H1 (cell line): ENCODE results near the gene SIPA1L3. TPM values are rescaled to one million over a fixed set of nuclear protein-coding genes. Genes with fewer than 3 reads are reported as not detected.

ENCODE experiments used
- CTCF ChIA-PET: fragments of 300-600 bp; sonication (Branson Sonifier 250); formaldehyde crosslinking; loops from one replicate; lab custom pipeline; 2021; ENCODE audit not compliant: partially characterized antibody; lab: Charles Lee
- POLR2A ChIA-PET: fragments of 300-600 bp; sonication (Branson Sonifier 250); formaldehyde crosslinking; loops from one replicate; lab custom pipeline; 2021; ENCODE audit warnings: inconsistent platforms; ENCODE audit not compliant: partially characterized antibody; lab: Charles Lee
- DNase-seq, 2 experiments: peaks; one replicate each; pipeline versions ENCODE4 v3.0.0 to v3.0.0-alpha.2; 2010 to 2022; ENCODE audit warnings: low spot score in 2 of 2, low read depth in 1 of 2, mixed read lengths in 1 of 2
- FAIRE-seq: peaks from 2 replicates; lab custom pipeline; 2011; peaks lifted over from hg19 to GRCh38; lab: Jason Lieb, UNC
- H2AFZ ChIP-seq: 2 replicates; pipeline ENCODE4 v1.8.1; 2012; ENCODE audit warnings: low read length, inconsistent platforms
- H2AK5ac ChIP-seq: 2 replicates; pipeline ENCODE4 v1.6.1; 2013; ENCODE audit warnings: low read depth, low read length
- H2BK120ac ChIP-seq: replicated peaks from 2 replicates; pipeline ENCODE3; 2013; ENCODE audit warnings: low read depth, low read length, inconsistent platforms
- H2BK12ac ChIP-seq: 2 replicates; pipeline ENCODE4 v1.6.1; 2013; ENCODE audit warnings: low read depth, low read length
- H2BK15ac ChIP-seq: 2 replicates; pipeline ENCODE4 v1.6.1; 2013; ENCODE audit warnings: low read length
- H2BK20ac ChIP-seq: 2 replicates; pipeline ENCODE4 v1.6.1; 2013; ENCODE audit warnings: low read length
- H2BK5ac ChIP-seq: 2 replicates; pipeline ENCODE4 v1.6.1; 2013; ENCODE audit warnings: low read depth, low read length
- H3K14ac ChIP-seq: 2 replicates; pipeline ENCODE4 v1.6.1; 2013; ENCODE audit warnings: inconsistent platforms; ENCODE audit not compliant: insufficient read length
- H3K18ac ChIP-seq: 2 replicates; pipeline ENCODE4 v1.6.1; 2013; ENCODE audit warnings: low read length; ENCODE audit errors: extremely low read depth
- H3K23ac ChIP-seq: 2 replicates; pipeline ENCODE4 v1.6.1; 2013; ENCODE audit warnings: inconsistent platforms; ENCODE audit not compliant: insufficient read length
- H3K23me2 ChIP-seq: 2 replicates; pipeline ENCODE4 v1.6.1; 2013; ENCODE audit warnings: low read depth, low read length
- H3K27ac ChIP-seq: 2 replicates; pipeline ENCODE4 v1.6.1; 2011; ENCODE audit warnings: low read depth, low read length, inconsistent platforms
- H3K27me3 ChIP-seq, 4 experiments: replicated peaks in 1 of 4; 1 replicate in 1 of 4; 2 replicates in 3 of 4; pipeline versions ENCODE4 v1.6.1 to v1.8.1; 2011 to 2013; ENCODE audit warnings: low read length in 3 of 4, mild to moderate bottlenecking in 3 of 4, inconsistent platforms in 2 of 4, mixed read lengths in 2 of 4, moderate library complexity in 1 of 4; ENCODE audit not compliant: control insufficient read depth in 3 of 4, insufficient read depth in 3 of 4; ENCODE audit errors: extremely low read depth in 1 of 4
- H3K36me3 ChIP-seq, 4 experiments: 2 replicates each; pipeline versions ENCODE4 v1.6.1 to v1.8.1; 2011 to 2013; ENCODE audit warnings: mild to moderate bottlenecking in 4 of 4, low read length in 3 of 4, moderate library complexity in 2 of 4, control low read depth in 1 of 4, inconsistent platforms in 1 of 4; ENCODE audit not compliant: insufficient read depth in 4 of 4, control insufficient read depth in 2 of 4
- H3K4ac ChIP-seq: replicated peaks from 2 replicates; pipeline ENCODE3; 2013; ENCODE audit warnings: low read length, low read depth, mixed read lengths, inconsistent platforms; ENCODE audit not compliant: insufficient read length
- H3K4me1 ChIP-seq, 4 experiments: replicated peaks in 1 of 4; 1 replicate in 1 of 4; 2 replicates in 3 of 4; pipeline versions ENCODE4 v1.6.1 to v1.8.1; 2011 to 2013; ENCODE audit warnings: low read length in 3 of 4, inconsistent platforms in 2 of 4, mixed read lengths in 1 of 4; ENCODE audit not compliant: insufficient read depth in 4 of 4, control insufficient read depth in 3 of 4
- H3K4me2 ChIP-seq, 2 experiments: 2 replicates each; pipeline versions ENCODE4 v1.6.1 to v1.8.1; 2011 to 2013; ENCODE audit warnings: low read depth in 2 of 2, low read length in 2 of 2, control low read depth in 1 of 2, inconsistent platforms in 1 of 2, mild to moderate bottlenecking in 1 of 2; ENCODE audit not compliant: insufficient read depth in 1 of 2
- H3K4me3 ChIP-seq, 4 experiments: fragments of 200-600, 300-600 bp in 1 of 4; sonication (generic), shearing (Covaris generic), sonication (Bioruptor Twin) in 1 of 4; 2 replicates each; pipeline versions ENCODE4 v1.5.1 to v1.8.1; 2011 to 2016; ENCODE audit warnings: low read length in 4 of 4, low read depth in 3 of 4, control low read depth in 2 of 4, inconsistent platforms in 2 of 4, mild to moderate bottlenecking in 2 of 4, mixed read lengths in 1 of 4, moderate library complexity in 1 of 4; ENCODE audit not compliant: insufficient read depth in 2 of 4; ENCODE audit errors: extremely low read depth in 1 of 4
- H3K56ac ChIP-seq: replicated peaks from 2 replicates; pipeline ENCODE3; 2013; ENCODE audit warnings: low read depth, mild to moderate bottlenecking, mixed read lengths, low read length, inconsistent platforms; ENCODE audit not compliant: insufficient read length
- H3K79me1 ChIP-seq: 2 replicates; pipeline ENCODE4 v1.6.1; 2013; ENCODE audit warnings: low read depth, low read length, control low read depth
- H3K79me2 ChIP-seq, 2 experiments: 2 replicates each; pipeline versions ENCODE4 v1.6.1 to v1.8.1; 2012 to 2013; ENCODE audit warnings: low read length in 2 of 2, mild to moderate bottlenecking in 2 of 2, inconsistent platforms in 1 of 2; ENCODE audit not compliant: insufficient read depth in 2 of 2, control insufficient read depth in 1 of 2
- H3K9ac ChIP-seq, 4 experiments: replicated peaks in 1 of 4; 1 replicate in 1 of 4; 2 replicates in 3 of 4; pipeline versions ENCODE4 v1.6.1 to v1.8.1; 2011 to 2013; ENCODE audit warnings: low read depth in 3 of 4, low read length in 3 of 4, control low read depth in 2 of 4, mild to moderate bottlenecking in 2 of 4, moderate library complexity in 2 of 4, inconsistent platforms in 1 of 4; ENCODE audit errors: extremely low read depth in 1 of 4
- H3K9me3 ChIP-seq, 2 experiments: 2 replicates each; pipeline versions ENCODE4 v1.6.1 to v1.8.1; 2012 to 2013; ENCODE audit warnings: mild to moderate bottlenecking in 2 of 2, moderate library complexity in 2 of 2, control low read depth in 1 of 2, inconsistent platforms in 1 of 2, low read depth in 1 of 2, low read length in 1 of 2, mixed read lengths in 1 of 2; ENCODE audit not compliant: insufficient read depth in 2 of 2
- H4K20me1 ChIP-seq, 2 experiments: replicated peaks in 1 of 2; 2 replicates each; pipeline versions ENCODE3 to v1.8.1; 2011 to 2013; ENCODE audit warnings: inconsistent platforms in 2 of 2, low read length in 2 of 2, mild to moderate bottlenecking in 1 of 2; ENCODE audit not compliant: insufficient read depth in 2 of 2, control insufficient read depth in 1 of 2
- H4K5ac ChIP-seq: 2 replicates; pipeline ENCODE4 v1.6.1; 2013; ENCODE audit warnings: low read length, low read depth, mixed read lengths, inconsistent platforms; ENCODE audit not compliant: insufficient read length
- H4K8ac ChIP-seq: 2 replicates; pipeline ENCODE4 v1.8.0; 2013; ENCODE audit warnings: mild to moderate bottlenecking, moderate library complexity, low read length, inconsistent platforms; ENCODE audit not compliant: insufficient read depth; ENCODE audit errors: extremely low read depth
- H4K91ac ChIP-seq: replicated peaks from 2 replicates; pipeline ENCODE3; 2013; ENCODE audit warnings: low read length, mixed read lengths, inconsistent platforms; ENCODE audit not compliant: insufficient read length
- CTCF ChIP-seq, 3 experiments: IDR thresholded peaks; 1 replicate in 2 of 3; 2 replicates in 1 of 3; pipeline versions ENCODE4 v1.5.1 to v1.6.1; 2011; ENCODE audit warnings: low read length in 3 of 3, mild to moderate bottlenecking in 3 of 3, inconsistent platforms in 2 of 3, low read depth in 1 of 3, moderate library complexity in 1 of 3; ENCODE audit not compliant: insufficient read depth in 1 of 3; ENCODE audit errors: control extremely low read depth in 1 of 3
- KDM4A ChIP-seq: IDR thresholded peaks from one replicate; pipeline ENCODE4 v1.7.1; 2012; ENCODE audit warnings: low read depth, mild to moderate bottlenecking, moderate library complexity, low read length, inconsistent platforms; ENCODE audit not compliant: severe bottlenecking
- RAD21 ChIP-seq, 2 experiments: IDR thresholded peaks in 1 of 2; conservative IDR thresholded peaks in 1 of 2; 2 replicates each; pipeline ENCODE4 v1.6.1; 2011; ENCODE audit warnings: low read depth in 2 of 2, low read length in 2 of 2, improper control_type of control experiment in 1 of 2, inconsistent platforms in 1 of 2, mild to moderate bottlenecking in 1 of 2, moderate library complexity in 1 of 2
- WGBS, 2 experiments: shearing (Covaris generic) in 1 of 2; methylation state at CpG; one replicate each; pipeline versions ENCODE4 v1.1.6 to v1.1.7; 2013 to 2015; ENCODE audit warnings: low lambda C conversion rate in 2 of 2, mixed read lengths in 2 of 2, inconsistent platforms in 1 of 2, low coverage in 1 of 2, missing lambda C conversion rate in 1 of 2; ENCODE audit not compliant: insufficient replicate concordance in 2 of 2, insufficient coverage in 1 of 2, insufficient read length in 1 of 2; ENCODE audit errors: extremely low coverage in 1 of 2, missing lambda C conversion rate in 1 of 2; 5-methylcytosine and 5-hydroxymethylcytosine counted together
- polyA plus RNA-seq, 7 experiments: library from polyadenylated mRNA; depleted of rRNA in 3 of 7; stranded (reverse) in 5 of 7; unstranded in 2 of 7; fragments of >200 nt in 5 of 7; fragments of 200-250 nt in 2 of 7; gene quantifications; 1 replicate in 5 of 7; 2 replicates in 1 of 7; 4 replicates in 1 of 7; pipeline versions ENCODE4 v1.2.1 to v1.2.3, GENCODE V29; 2011 to 2013; ENCODE audit warnings: missing spikeins in 2 of 7, mixed read lengths in 2 of 7
- total RNA-seq: library from RNA; stranded (reverse); fragmentation: NEBNext Ultra II Directional; extraction: Animal tissue kit (Norgen Biotek cat#: 25700); gene quantifications from 2 replicates; pipeline ENCODE4 v1.2.1, GENCODE V29; 2021

The SIPA1L3 gene
- total and polyA plus RNA-seq, 2 of the 8 experiments (the other 6 are each of a cell fraction or from before 2014, with no cell fraction given), result 15.0 to 54.9 TPM

GRCh38 chr19:37987356-37988332 lies 80.6 kb downstream of the SIPA1L3 start:
- H3K14ac ChIP-seq, result no peak overlapping the region
- DNase-seq (peak in 1 of 2 experiments; percentile 86), FAIRE-seq (peak; percentile 24)
- H2BK120ac ChIP-seq, result no peak overlapping the region
- peak overlapping the region; percentile 79; the same call in 1 of the 2 replicates for H2BK5ac ChIP-seq
- CTCF ChIA-PET, result interaction anchor here (0.6 to 17.8 kb wide), 39 partner anchors 8 to 358 kb away, joined by 3 to 259 read pairs (median 5); partner anchors contain the start of genes SIPA1L3 and WDR87
- no peak overlapping the region for H3K27ac ChIP-seq
- no peaks in the 10 kb centered on the region for H3K23me2 ChIP-seq
- H2AFZ ChIP-seq, result no peak overlapping the region
- H3K36me3 ChIP-seq, result no peaks in the 10 kb centered on the region
- H3K79me1 ChIP-seq, result peaks cover 2% of the 10 kb centered on the region
- peak overlapping the region; percentile 90 for H4K91ac ChIP-seq
- H4K20me1 ChIP-seq, result peaks cover 0 to 10% of the 10 kb centered on the region in 2 experiments
- no peak overlapping the region for H4K5ac ChIP-seq
- peak overlapping the region; percentile 81 for H3K18ac ChIP-seq
- H3K4me2 ChIP-seq, result peak overlapping the region in 1 of 2 experiments; percentile 51; a peak in 2 of 4 replicates
- 61% methylated on average over 12 of the region's 12 CpGs; no CpG with 5 or more reads in 1 of the 2 experiments for WGBS, 2 experiments
- H3K23ac ChIP-seq, result no peak overlapping the region
- H3K4me1 ChIP-seq, result peaks cover 15 to 41% (median 31%) of the 10 kb centered on the region in 4 experiments
- H2AK5ac ChIP-seq, result peak overlapping the region; percentile 95; the same call in 1 of the 2 replicates
- no peaks in the 10 kb centered on the region for H3K27me3 ChIP-seq
- POLR2A ChIA-PET, result interaction anchor here (1.4 to 7.6 kb wide), 5 partner anchors 17 to 85 kb away, joined by 4 to 66 read pairs (median 20); partner anchors contain the start of genes SIPA1L3 and WDR87
- peak overlapping the region; percentile 36; the same call in 1 of the 2 replicates for H2BK15ac ChIP-seq
- H2BK12ac ChIP-seq, result peak overlapping the region; percentile 77
- peak overlapping the region; percentile 79 for H3K4ac ChIP-seq
- no peak overlapping the region for H2BK20ac ChIP-seq
- H3K9me3 ChIP-seq, result no peaks in the 10 kb centered on the region
- H3K79me2 ChIP-seq, result peaks cover 0 to 40% of the 10 kb centered on the region in 2 experiments; a peak in 2 of 4 replicates
- no peak overlapping the region for H4K8ac ChIP-seq
- no peak overlapping the region for H3K4me3 ChIP-seq
- no peak overlapping the region for H3K56ac ChIP-seq
- TF ChIP-seq KDM4A (no peak), RAD21 (IDR thresholded peaks at IDR 0.05 in 1 of 2, conservative IDR thresholded peaks at IDR 0.05 in 1 of 2; ENCODE audit: low read depth in 2 of 2, low read length in 2 of 2) (peak; percentile 54 to 65), CTCF (IDR thresholded peaks at IDR 0.05; ENCODE audit: control extremely low read depth in 1 of 3, insufficient read depth in 1 of 3, low read depth in 1 of 3, low read length in 3 of 3) (peak; percentile 62 to 73 (median 72))
- no peak overlapping the region; a peak in 1 of 7 replicates for H3K9ac ChIP-seq
